Left colon (tissue), 2 donors: Measurements from ENCODE around the gene KRT13. TPM values are rescaled to one million over a fixed set of nuclear protein-coding genes. Genes with fewer than 3 reads are reported as not detected.

Experiments
- ATAC-seq: fragments of 200-7000 bp; cut with Tn5 transposase; one replicate; pipeline ENCODE4 v1.9.1; 2020; ENCODE audit warnings: mild to moderate bottlenecking, moderate library complexity
- DNase-seq, 2 donors: peaks; one replicate each; pipeline ENCODE4 v3.0.0-alpha.2; 2020
- intact Hi-C, 2 donors: fragments of 100-400 bp; cut with DNase I in 1 of 2; cut with micrococcal nuclease in 1 of 2; formaldehyde crosslinking; loops; one replicate each; pipeline versions ENCODE4 v1.11.2 to v1.14.0; 2022; cut with DNase I, micrococcal nuclease
- total RNA-seq, 2 donors: library from RNA; stranded (reverse); fragmentation: NEBNext Ultra II Directional; extraction: Animal tissue kit (Norgen Biotek cat#: 25700); gene quantifications; one replicate each; pipeline ENCODE4 v1.2.1, GENCODE V29; 2021
- donor health status: DM: no; HTN: no; CAD: no.
- donor health status: DM: yes; HTN: yes; CAD: no.

Gene KRT13
- total RNA-seq, 2 donors from 2014 or later = 0.82 TPM; not detected in 1

- no peak for DNase-seq
- no peak for ATAC-seq
- intact Hi-C loops = no loop called here
Observed at GRCh38 chr17:41505809-41506767, 676 bp upstream of the KRT13 start.

GRCh38 chr17:41504246-41504977 is 1.0 kb downstream of the KRT13 start:
- intact Hi-C loops = no loop called here
- no peak for DNase-seq
- ATAC-seq = no peak

GRCh38 chr17:41503202-41503601 is 2.2 kb downstream of the KRT13 start:
- intact Hi-C loops = no loop called here
- ATAC-seq = no peak
- no peak for DNase-seq

GRCh38 chr17:41500131-41500911 is 5.1 kb downstream of the KRT13 start:
- no peak for DNase-seq
- intact Hi-C loops = no loop called here

GRCh38 chr17:41499714-41500113 is 5.7 kb downstream of the KRT13 start:
- ATAC-seq (no peak), DNase-seq (no peak)
- intact Hi-C loops = no loop called here

More at GRCh38 chr17:41500131-41500911, 5.1 kb downstream of the KRT13 start:
- no peak for ATAC-seq

- DNase-seq = no peak
- ATAC-seq = no peak
- intact Hi-C loops = no loop called here
Observed at GRCh38 chr17:41498276-41498675, 7.1 kb downstream of the KRT13 start.

GRCh38 chr17:41496803-41497484 is 8.5 kb downstream of the KRT13 start:
- intact Hi-C loops = no loop called here
- peak; percentile 82 to 91 for DNase-seq
- ATAC-seq = peak; percentile 97

GRCh38 chr17:41494524-41494923 is 10.9 kb downstream of the KRT13 start:
- no peak for DNase-seq
- no peak for ATAC-seq
- intact Hi-C loops = no loop called here

GRCh38 chr17:41492771-41493170 is 12.6 kb downstream of the KRT13 start:
- intact Hi-C loops = no loop called here
- peak; percentile 53 to 63 for DNase-seq

GRCh38 chr17:41492351-41492750 is 13.1 kb downstream of the KRT13 start:
- intact Hi-C loops = no loop called here
- ATAC-seq (no peak), DNase-seq (no peak)

More at GRCh38 chr17:41492771-41493170, 12.6 kb downstream of the KRT13 start:
- no peak for ATAC-seq

GRCh38 chr17:41491476-41491875 is 13.9 kb downstream of the KRT13 start:
- intact Hi-C loops = no loop called here
- no peak for ATAC-seq
- no peak for DNase-seq

- DNase-seq (peak in 1 of 2 donors; percentile 59), ATAC-seq (peak; percentile 73)
- intact Hi-C loops = no loop called here
Observed at GRCh38 chr17:41490000-41490990, 15.1 kb downstream of the KRT13 start.

GRCh38 chr17:41489531-41489930 is 15.9 kb downstream of the KRT13 start, which contains the start of gene KRT36:
TSS of gene KRT36 (minus strand) at chr17:41489910. CDS start at chr17:41489864, 46 bp downstream.
- ATAC-seq (no peak), DNase-seq (no peak)
- intact Hi-C loops = no loop called here

- intact Hi-C loops = no loop called here
- DNase-seq (peak in 1 of 2 donors; percentile 76), ATAC-seq (peak; percentile 46)
Observed at GRCh38 chr17:41486809-41487530, 18.4 kb downstream of the KRT13 start.

GRCh38 chr17:41486316-41486715 is 19.1 kb downstream of the KRT13 start:
- DNase-seq = no peak
- no peak for ATAC-seq
- intact Hi-C loops = no loop called here
